ENCODE results near the gene CMIP.

DNA sequence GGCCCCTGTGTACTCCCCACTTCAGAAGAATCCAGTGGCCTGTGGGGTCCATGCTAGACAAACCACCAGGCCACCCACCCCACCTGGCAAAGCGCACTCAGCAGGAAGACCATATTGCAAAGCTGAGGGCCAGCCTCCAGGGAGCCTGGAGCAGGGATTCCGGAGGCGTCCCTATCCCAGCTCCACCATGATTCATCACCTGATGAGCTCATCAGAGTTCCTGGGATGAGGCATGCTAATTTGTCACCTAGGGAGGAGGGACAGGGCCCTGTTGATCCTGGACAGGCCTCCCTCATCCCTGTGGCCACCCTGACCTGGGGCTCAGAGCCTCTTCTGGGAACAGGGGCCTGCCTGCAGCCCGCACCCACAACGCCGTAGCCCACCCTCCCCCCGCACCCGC lies 202.9 kb downstream of the CMIP start:
- TF ChIP-seq FOXK2 (IDR thresholded peaks at IDR 0.05) (no peak), FOXA1 (IDR thresholded peaks at IDR 0.05) (no peak)
